A549 (cell line): ENCODE data around the gene CHEK2.

ENCODE experiments used
- CHD2 ChIP-seq: fragments of 150-350 bp; IDR thresholded peaks from 2 replicates; pipeline ENCODE4 v1.6.1; 2014; ENCODE audit warnings: low read length; ENCODE audit not compliant: partially characterized antibody
- POLR2A ChIP-seq: IDR thresholded peaks from 2 replicates; pipeline ENCODE4 v1.6.1; 2012; ENCODE audit warnings: mild to moderate bottlenecking, low read length
- POLR2AphosphoS2 ChIP-seq: conservative IDR thresholded peaks from 2 replicates; pipeline ENCODE4 v1.6.1; 2012; ENCODE audit warnings: low read length, improper control_type of control experiment, inconsistent platforms
- RFX5 ChIP-seq: fragments of 450-650 bp; IDR thresholded peaks from 2 replicates; pipeline ENCODE4 v1.7.1; 2014; ENCODE audit warnings: antibody characterized with exemption, mild to moderate bottlenecking, moderate library complexity
- TF ChIP-seq, protein P1 (sequence below): fragments of 200-600 bp; sonication (generic); IDR thresholded peaks from 2 replicates; pipeline ENCODE4 v1.6.1; 2016; ENCODE audit warnings: antibody characterized with exemption, mild to moderate bottlenecking, moderate library complexity
- TF ChIP-seq, protein P2 (sequence below): fragments of >200 bp; sonication (Bioruptor Twin); formaldehyde crosslinking; IDR thresholded peaks from 3 replicates; pipeline ENCODE4 v1.5.1; 2016

- no peak for TF ChIP-seq POLR2AphosphoS2
- TF ChIP-seq, protein P1, sequence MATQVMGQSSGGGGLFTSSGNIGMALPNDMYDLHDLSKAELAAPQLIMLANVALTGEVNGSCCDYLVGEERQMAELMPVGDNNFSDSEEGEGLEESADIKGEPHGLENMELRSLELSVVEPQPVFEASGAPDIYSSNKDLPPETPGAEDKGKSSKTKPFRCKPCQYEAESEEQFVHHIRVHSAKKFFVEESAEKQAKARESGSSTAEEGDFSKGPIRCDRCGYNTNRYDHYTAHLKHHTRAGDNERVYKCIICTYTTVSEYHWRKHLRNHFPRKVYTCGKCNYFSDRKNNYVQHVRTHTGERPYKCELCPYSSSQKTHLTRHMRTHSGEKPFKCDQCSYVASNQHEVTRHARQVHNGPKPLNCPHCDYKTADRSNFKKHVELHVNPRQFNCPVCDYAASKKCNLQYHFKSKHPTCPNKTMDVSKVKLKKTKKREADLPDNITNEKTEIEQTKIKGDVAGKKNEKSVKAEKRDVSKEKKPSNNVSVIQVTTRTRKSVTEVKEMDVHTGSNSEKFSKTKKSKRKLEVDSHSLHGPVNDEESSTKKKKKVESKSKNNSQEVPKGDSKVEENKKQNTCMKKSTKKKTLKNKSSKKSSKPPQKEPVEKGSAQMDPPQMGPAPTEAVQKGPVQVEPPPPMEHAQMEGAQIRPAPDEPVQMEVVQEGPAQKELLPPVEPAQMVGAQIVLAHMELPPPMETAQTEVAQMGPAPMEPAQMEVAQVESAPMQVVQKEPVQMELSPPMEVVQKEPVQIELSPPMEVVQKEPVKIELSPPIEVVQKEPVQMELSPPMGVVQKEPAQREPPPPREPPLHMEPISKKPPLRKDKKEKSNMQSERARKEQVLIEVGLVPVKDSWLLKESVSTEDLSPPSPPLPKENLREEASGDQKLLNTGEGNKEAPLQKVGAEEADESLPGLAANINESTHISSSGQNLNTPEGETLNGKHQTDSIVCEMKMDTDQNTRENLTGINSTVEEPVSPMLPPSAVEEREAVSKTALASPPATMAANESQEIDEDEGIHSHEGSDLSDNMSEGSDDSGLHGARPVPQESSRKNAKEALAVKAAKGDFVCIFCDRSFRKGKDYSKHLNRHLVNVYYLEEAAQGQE: no peak
- no peak for TF ChIP-seq POLR2A
- no peak for TF ChIP-seq CHD2
- TF ChIP-seq, protein P2, sequence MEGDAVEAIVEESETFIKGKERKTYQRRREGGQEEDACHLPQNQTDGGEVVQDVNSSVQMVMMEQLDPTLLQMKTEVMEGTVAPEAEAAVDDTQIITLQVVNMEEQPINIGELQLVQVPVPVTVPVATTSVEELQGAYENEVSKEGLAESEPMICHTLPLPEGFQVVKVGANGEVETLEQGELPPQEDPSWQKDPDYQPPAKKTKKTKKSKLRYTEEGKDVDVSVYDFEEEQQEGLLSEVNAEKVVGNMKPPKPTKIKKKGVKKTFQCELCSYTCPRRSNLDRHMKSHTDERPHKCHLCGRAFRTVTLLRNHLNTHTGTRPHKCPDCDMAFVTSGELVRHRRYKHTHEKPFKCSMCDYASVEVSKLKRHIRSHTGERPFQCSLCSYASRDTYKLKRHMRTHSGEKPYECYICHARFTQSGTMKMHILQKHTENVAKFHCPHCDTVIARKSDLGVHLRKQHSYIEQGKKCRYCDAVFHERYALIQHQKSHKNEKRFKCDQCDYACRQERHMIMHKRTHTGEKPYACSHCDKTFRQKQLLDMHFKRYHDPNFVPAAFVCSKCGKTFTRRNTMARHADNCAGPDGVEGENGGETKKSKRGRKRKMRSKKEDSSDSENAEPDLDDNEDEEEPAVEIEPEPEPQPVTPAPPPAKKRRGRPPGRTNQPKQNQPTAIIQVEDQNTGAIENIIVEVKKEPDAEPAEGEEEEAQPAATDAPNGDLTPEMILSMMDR: no peak
- no peak for TF ChIP-seq RFX5
These were observed 49.5 kb upstream of the CHEK2 start for GRCh38 chr22:28791124-28791523.
